ES-I3 (cell line): ENCODE results near the gene CD37.
A peak's percentile ranks its signal among the peaks of the same experiment; 100 is the strongest.

Experiments
- H3K36me3 ChIP-seq: 2 replicates; pipeline ENCODE4 v1.6.1; 2013; ENCODE audit warnings: mild to moderate bottlenecking, low read length, control low read depth, moderate library complexity; ENCODE audit not compliant: insufficient read depth
- H3K4me1 ChIP-seq: 2 replicates; pipeline ENCODE4 v1.6.1; 2013; ENCODE audit warnings: mild to moderate bottlenecking, control low read depth, low read length; ENCODE audit not compliant: insufficient read depth
- H3K9ac ChIP-seq: 2 replicates; pipeline ENCODE4 v1.6.1; 2013; ENCODE audit warnings: low read depth, mild to moderate bottlenecking, low read length, moderate library complexity
- H3K9me3 ChIP-seq: 2 replicates; pipeline ENCODE4 v1.6.1; 2013; ENCODE audit warnings: mild to moderate bottlenecking, low read length, moderate library complexity; ENCODE audit not compliant: control insufficient read depth, insufficient read depth

Gene CD37

DNA sequence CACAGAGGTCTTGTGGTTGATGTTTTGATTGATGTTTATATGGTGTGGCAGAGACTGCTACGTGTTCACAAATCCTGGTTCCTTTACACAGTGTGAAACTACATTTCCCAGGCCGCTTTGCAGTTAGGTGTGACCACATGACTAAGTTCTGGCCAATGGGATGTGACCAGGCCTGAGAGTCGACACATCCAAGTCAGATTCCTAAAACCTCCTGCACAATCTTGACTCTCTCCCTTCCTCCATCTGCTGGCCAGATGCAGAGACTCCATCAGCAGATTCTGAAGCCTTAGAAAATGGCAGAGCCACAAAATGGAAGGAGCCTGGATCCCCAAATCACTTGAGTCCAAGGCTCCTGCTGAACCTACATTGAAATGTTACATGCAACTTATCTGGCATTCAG lies 12.6 kb downstream of the CD37 start:
- no peaks in the 10 kb centered on the region for H3K4me1 ChIP-seq
- no peaks in the 10 kb centered on the region for H3K9me3 ChIP-seq
- H3K36me3 ChIP-seq, result peaks cover 15% of the 10 kb centered on the region
- no peak overlapping the region for H3K9ac ChIP-seq

- Histone ChIP-seq H3K9ac (no peak overlapping the region), H3K4me1 (no peaks in the 10 kb centered on the region), H3K36me3 (peaks cover 15% of the 10 kb centered on the region)
Observed at GRCh38 chr19:49348305-49349189, 13.3 kb downstream of the CD37 start.

DNA sequence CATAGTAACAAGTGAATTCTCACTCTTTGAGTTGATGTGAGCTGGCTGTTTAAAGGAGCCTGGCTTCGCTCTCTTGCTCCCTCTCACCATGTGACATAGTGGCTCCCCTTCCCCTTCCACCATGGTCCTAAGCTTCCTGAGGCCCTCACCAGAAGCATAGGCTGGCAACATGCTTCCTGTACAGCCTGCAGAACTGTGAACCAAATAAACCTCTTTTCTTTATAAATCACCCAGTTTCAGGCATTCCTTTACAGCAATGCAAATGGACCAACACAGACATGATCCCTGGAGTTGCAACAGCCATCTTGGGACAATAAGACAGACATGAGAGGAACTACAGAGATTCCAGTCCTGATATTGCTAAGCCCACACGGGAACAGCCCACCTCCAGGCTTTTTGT lies 14.4 kb downstream of the CD37 start:
- Histone ChIP-seq H3K4me1 (no peaks in the 10 kb centered on the region), H3K9me3 (no peaks in the 10 kb centered on the region), H3K36me3 (peaks cover 15% of the 10 kb centered on the region), H3K9ac (no peak overlapping the region)

More at GRCh38 chr19:49348305-49349189, 13.3 kb downstream of the CD37 start:
- no peaks in the 10 kb centered on the region for H3K9me3 ChIP-seq

GRCh38 chr19:49355909-49356353 lies 20.7 kb downstream of the CD37 start:
- H3K4me1 ChIP-seq, result no peaks in the 10 kb centered on the region
- H3K9ac ChIP-seq, result no peak overlapping the region
- H3K9me3 ChIP-seq, result no peaks in the 10 kb centered on the region
- H3K36me3 ChIP-seq, result peaks cover 5% of the 10 kb centered on the region

GRCh38 chr19:49356382-49356781 lies 21.2 kb downstream of the CD37 start:
- H3K9me3 ChIP-seq, result no peaks in the 10 kb centered on the region
- H3K9ac ChIP-seq, result no peak overlapping the region

DNA sequence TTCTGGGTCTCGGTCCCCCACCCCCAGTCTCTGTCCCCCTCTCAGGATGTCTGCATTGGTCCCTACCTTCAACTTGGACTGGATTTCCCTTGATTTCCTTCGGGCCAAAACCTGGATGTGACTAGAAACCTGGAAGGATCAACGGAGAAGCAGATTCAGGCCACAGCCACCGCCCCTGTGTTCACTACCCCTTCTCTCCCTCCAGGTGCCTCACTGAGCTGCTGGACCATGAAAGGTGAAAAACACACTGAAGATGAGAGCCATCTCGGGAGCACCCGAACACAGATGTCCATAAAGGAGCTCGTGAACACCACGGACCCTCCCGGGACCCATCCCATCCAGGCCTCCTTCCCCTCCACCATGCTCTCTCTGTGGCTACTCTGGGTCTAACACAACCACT lies 22.0 kb downstream of the CD37 start:
- Histone ChIP-seq H3K36me3 (no peaks in the 10 kb centered on the region; the same call in 1 of the 2 replicates), H3K9ac (no peak overlapping the region), H3K4me1 (no peaks in the 10 kb centered on the region), H3K9me3 (no peaks in the 10 kb centered on the region)

More at GRCh38 chr19:49356382-49356781, 21.2 kb downstream of the CD37 start:
- Histone ChIP-seq H3K4me1 (no peaks in the 10 kb centered on the region), H3K36me3 (peaks cover 2% of the 10 kb centered on the region)

DNA sequence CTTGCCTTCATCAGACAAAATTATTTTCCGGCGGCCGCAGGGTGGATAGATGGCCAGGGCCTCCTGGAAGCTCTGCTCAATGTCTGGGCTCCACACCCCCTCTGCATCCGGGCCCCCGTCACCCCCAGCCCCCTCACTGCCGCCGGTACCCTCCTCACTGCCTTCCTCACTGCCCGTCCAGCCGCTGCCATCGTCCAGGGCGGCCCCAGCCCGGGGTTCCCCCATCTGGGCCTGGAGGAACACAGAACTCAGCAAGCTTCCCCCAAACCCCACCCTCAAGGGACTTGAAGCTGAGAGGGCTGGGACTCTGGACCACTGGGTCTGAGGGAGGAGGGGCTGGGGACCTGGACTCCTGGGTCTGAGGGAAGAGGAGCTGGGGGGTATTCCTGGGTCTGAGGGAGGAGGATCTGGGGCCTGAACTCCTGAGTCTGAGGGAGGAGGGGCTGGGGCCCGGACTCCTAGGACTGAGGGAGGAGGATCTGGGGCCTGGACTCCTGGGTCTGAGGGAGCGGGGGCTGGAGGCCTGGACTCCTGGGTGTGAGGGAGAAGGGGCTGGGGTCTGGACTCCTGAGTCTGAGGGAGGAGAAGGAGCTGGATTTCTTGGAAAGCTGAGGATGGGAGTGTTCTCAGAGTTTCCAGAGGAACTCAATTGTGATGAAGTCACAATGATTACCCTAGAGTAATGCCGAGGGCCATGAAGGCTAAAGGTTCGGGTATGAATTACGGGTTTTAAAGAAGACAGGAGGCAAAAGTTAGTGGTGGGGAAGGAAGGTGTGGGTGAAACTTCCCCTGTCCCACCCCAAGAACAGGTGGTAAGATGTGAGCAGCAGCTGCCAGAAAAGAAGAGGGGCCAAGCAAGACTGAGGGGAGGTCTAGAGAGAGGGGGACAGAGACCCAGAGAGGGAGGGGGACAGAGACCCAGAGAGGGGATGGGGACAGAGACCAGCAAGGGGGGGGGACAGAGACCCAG lies 24.9 kb downstream of the CD37 start:
- Histone ChIP-seq H3K4me1 (no peaks in the 10 kb centered on the region; the same call in 1 of the 2 replicates), H3K9ac (no peak overlapping the region)

DNA sequence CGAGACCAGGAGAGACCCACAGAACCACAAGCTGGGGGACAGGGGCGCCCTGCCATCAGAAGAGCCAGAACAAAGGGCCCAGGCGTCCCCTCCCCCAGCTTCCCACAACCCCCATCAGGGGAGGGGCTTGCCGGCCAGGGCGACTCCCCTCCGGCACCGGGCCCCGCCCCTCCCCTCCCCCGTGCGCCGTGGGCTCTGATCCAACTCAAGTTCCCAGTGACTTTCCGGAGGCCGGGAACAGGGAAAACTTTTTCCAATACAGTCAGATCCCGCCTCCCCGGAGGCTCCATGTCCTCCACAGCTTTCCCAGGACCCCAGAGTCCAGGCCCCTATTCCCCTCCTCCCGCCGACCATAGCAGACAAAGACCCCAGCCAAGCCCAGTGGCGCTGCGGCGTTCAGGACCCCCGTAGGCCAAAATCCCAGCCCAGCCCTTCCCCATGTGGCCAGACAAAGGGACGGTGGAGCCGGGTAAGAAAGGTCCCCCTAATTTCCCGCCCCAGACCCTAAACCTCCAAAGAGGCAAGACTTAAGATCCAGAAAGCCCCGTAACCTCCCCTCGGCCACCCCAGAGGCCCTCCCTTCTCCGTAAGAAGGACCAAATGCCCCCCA lies 26.3 kb downstream of the CD37 start:
- no peaks in the 10 kb centered on the region; the same call in 1 of the 2 replicates for H3K36me3 ChIP-seq
- no peaks in the 10 kb centered on the region; the same call in 1 of the 2 replicates for H3K4me1 ChIP-seq
- H3K9ac ChIP-seq, result peak overlapping the region; percentile 97
- no peaks in the 10 kb centered on the region for H3K9me3 ChIP-seq

More for the DNA sequence above, 24.9 kb downstream of the CD37 start:
- no peaks in the 10 kb centered on the region for H3K9me3 ChIP-seq
- no peaks in the 10 kb centered on the region; the same call in 1 of the 2 replicates for H3K36me3 ChIP-seq

GRCh38 chr19:49362048-49362928 lies 27.1 kb downstream of the CD37 start, which contains the start of gene TEAD2:
Gene TEAD2 (minus strand): TSS chr19:49362416. CDS start chr19:49360075, 2,341 bp downstream.
- H3K4me1 ChIP-seq, result no peaks in the 10 kb centered on the region; the same call in 1 of the 2 replicates
- no peaks in the 10 kb centered on the region; the same call in 1 of the 2 replicates for H3K36me3 ChIP-seq
- H3K9ac ChIP-seq, result peak within 1 kb of the TSS; percentile 97
- no peaks in the 10 kb centered on the region for H3K9me3 ChIP-seq

GRCh38 chr19:49362929-49363267 lies 27.7 kb downstream of the CD37 start:
- Histone ChIP-seq H3K9ac (peak overlapping the region; percentile 97; the same call in 1 of the 2 replicates), H3K36me3 (no peaks in the 10 kb centered on the region; the same call in 1 of the 2 replicates)

GRCh38 chr19:49363268-49364082 lies 28.3 kb downstream of the CD37 start, which contains the start of gene DKKL1:
Gene DKKL1 (plus strand): TSS chr19:49363877. CDS start chr19:49363999, 122 bp downstream.
- Histone ChIP-seq H3K4me1 (no peaks in the 10 kb centered on the region; the same call in 1 of the 2 replicates), H3K36me3 (no peaks in the 10 kb centered on the region; the same call in 1 of the 2 replicates), H3K9ac (peak within 1 kb of the TSS; percentile 97; the same call in 1 of the 2 replicates), H3K9me3 (0 out of 2 replicates have a peak, but pooled peaks cover under 1% of the 10 kb centered on the region)

More at GRCh38 chr19:49362929-49363267, 27.7 kb downstream of the CD37 start:
- Histone ChIP-seq H3K4me1 (no peaks in the 10 kb centered on the region; the same call in 1 of the 2 replicates), H3K9me3 (no peaks in the 10 kb centered on the region)

DNA sequence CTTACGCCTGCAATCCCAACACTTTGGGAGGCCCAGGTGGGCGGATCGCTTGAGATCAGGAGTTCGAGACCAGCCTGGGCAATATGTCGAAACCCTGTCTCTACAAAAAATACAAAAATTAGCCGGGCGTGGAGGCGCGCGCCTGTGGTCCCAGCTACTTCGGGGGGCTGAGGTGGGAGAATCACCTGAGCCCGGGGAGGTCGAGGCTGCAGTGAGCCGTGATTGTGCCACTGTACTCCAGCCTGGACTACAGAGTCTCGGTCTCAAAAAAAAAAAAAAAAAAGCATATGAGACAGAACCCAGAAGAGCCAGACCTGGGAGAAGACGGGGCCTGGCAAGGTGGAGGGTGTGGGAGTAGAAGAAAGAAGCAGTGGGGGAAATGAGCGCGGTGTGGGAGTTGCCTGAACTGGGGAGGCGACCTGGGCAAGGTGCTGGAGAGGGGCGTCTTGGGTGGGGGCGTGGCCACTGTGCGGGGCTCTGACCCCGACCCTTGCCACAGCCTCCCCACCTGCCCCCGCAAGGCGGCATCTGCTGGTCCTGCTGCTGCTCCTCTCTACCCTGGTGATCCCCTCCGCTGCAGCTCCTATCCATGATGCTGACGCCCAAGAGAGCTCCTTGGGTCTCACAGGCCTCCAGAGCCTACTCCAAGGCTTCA lies 29.0 kb downstream of the CD37 start:
- Histone ChIP-seq H3K4me1 (no peaks in the 10 kb centered on the region; the same call in 1 of the 2 replicates), H3K9me3 (peaks cover 8% of the 10 kb centered on the region; the same call in 1 of the 2 replicates), H3K9ac (peak overlapping the region; percentile 49; the same call in 1 of the 2 replicates), H3K36me3 (no peaks in the 10 kb centered on the region)
